ENCODE measurements around the gene HILPDA. TPM values are rescaled to one million over a fixed set of nuclear protein-coding genes. Genes with fewer than 3 reads are reported as not detected.
A peak's percentile ranks its signal among the peaks of the same experiment; 100 is the strongest.

HILPDA gene
- 7.6 and 10.0 TPM in 2 replicates for total RNA-seq (2014; rRNA removed; shearing (Covaris generic); ENCODE audit: low replicate concordance)

- peak; percentile 91 for DNase-seq
- H3K9me3 ChIP-seq: no peaks in the 10 kb centered on the region
- H3K36me3 ChIP-seq: peaks cover 5% of the 10 kb centered on the region; the same call in 1 of the 2 replicates
- no peaks in the 10 kb centered on the region for H3K27me3 ChIP-seq
- peak within 1 kb of the TSS; percentile 91 for H3K4me3 ChIP-seq
Observed at GRCh38 chr7:128455543-128456254, at the start of gene HILPDA. Gene HILPDA, plus strand, starts transcription at chr7:128455878. Its CDS starts 1,391 bp downstream, at chr7:128457269.

- Histone ChIP-seq H3K27me3 (no peaks in the 10 kb centered on the region; the same call in 1 of the 2 replicates), H3K9me3 (no peaks in the 10 kb centered on the region), H3K36me3 (no peaks in the 10 kb centered on the region), H3K4me3 (no peak overlapping the region)
- no peak for DNase-seq
Observed at GRCh38 chr7:128406314-128407232, 49.1 kb upstream of the HILPDA start.

- Histone ChIP-seq H3K27me3 (no peaks in the 10 kb centered on the region; the same call in 1 of the 2 replicates), H3K9me3 (no peaks in the 10 kb centered on the region), H3K36me3 (no peaks in the 10 kb centered on the region), H3K4me3 (no peak overlapping the region)
- DNase-seq: no peak
Observed at GRCh38 chr7:128407233-128407589, 48.5 kb upstream of the HILPDA start.

DNA sequence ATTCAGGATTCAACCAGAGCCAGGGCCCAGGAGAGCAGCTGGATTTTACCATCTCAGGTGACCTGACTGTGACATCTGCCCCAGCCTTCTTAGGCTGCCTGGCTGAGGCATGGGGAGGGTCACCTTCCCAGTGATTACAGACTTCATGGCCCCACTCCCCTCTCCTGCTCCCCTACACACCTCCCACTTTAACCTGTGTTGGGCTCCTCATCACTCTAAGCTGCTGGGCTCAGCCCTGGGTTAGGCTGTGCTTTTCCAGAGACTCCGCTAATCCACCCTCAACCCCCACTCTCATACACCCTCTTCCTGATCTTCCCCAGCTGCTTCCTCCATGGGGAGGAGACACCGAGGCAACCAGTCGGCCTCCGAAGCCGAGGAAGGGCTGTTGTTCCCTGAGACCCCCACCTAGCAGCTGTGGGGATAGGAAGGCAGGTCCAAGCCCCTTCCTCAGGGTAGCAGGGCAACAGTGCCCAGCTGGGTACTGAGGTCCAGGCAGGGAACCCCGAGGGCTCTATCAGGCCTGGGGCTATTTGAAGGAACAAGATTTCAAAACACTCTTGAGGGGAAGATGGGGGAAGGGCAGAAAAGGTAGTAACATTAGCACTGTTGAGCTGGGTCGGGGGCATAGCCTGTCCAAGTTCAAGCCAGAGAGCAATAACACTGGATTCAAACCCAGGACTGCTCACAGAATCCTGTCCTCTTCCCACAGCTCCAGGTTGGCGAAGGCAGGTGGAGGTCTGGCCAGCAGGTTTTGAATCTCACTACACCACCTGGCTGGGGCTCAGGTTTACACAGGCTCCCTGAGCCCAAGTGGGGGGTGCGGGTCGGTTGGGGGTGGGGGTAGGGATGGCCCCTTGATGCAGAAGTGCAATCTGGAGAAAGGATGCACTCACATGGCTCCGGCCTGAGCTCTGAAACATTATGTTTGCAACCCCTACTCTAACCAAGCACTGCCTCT is 47.6 kb upstream of the HILPDA start:
- no peaks in the 10 kb centered on the region for H3K9me3 ChIP-seq
- H3K27me3 ChIP-seq: no peaks in the 10 kb centered on the region; the same call in 1 of the 2 replicates
- H3K36me3 ChIP-seq: no peaks in the 10 kb centered on the region
- H3K4me3 ChIP-seq: no peak overlapping the region
- DNase-seq: no peak

- H3K9me3 ChIP-seq: no peaks in the 10 kb centered on the region
- no peak for DNase-seq
- no peaks in the 10 kb centered on the region for H3K36me3 ChIP-seq
- no peaks in the 10 kb centered on the region; the same call in 1 of the 2 replicates for H3K27me3 ChIP-seq
- peak overlapping the region; percentile 54 for H3K4me3 ChIP-seq
Observed at GRCh38 chr7:128408709-128409595, 46.7 kb upstream of the HILPDA start.

- DNase-seq: peak; percentile 74
- no peaks in the 10 kb centered on the region for H3K36me3 ChIP-seq
- H3K9me3 ChIP-seq: no peaks in the 10 kb centered on the region
Observed at GRCh38 chr7:128409596-128410450, 45.9 kb upstream of the HILPDA start, which contains the start of gene IMPDH1. Gene IMPDH1, minus strand, starts transcription at chr7:128409982. Its CDS starts 81 bp downstream, at chr7:128409901.

DNA sequence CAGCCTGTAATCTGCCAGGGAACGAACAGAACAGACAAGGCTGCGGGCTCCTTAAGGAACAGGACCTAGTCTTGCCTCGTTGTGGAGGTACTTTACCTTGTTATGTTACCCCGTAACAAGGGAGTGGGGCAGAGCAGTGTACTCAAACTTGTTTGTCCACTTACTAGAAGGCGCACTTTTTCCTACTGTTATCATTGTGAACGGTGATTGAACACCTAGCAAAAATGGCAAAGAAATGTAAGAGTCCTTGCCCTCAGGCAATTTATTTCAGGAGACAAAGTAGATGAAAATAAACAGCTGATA is 45.3 kb upstream of the HILPDA start:
- Histone ChIP-seq H3K27me3 (no peaks in the 10 kb centered on the region; the same call in 1 of the 2 replicates), H3K36me3 (no peaks in the 10 kb centered on the region), H3K4me3 (peak overlapping the region; percentile 54), H3K9me3 (no peaks in the 10 kb centered on the region)
- DNase-seq: no peak

More at GRCh38 chr7:128409596-128410450, 45.9 kb upstream of the HILPDA start, which contains the start of gene IMPDH1:
- H3K4me3 ChIP-seq: peak within 1 kb of the TSS; percentile 54
- H3K27me3 ChIP-seq: no peaks in the 10 kb centered on the region; the same call in 1 of the 2 replicates

DNA sequence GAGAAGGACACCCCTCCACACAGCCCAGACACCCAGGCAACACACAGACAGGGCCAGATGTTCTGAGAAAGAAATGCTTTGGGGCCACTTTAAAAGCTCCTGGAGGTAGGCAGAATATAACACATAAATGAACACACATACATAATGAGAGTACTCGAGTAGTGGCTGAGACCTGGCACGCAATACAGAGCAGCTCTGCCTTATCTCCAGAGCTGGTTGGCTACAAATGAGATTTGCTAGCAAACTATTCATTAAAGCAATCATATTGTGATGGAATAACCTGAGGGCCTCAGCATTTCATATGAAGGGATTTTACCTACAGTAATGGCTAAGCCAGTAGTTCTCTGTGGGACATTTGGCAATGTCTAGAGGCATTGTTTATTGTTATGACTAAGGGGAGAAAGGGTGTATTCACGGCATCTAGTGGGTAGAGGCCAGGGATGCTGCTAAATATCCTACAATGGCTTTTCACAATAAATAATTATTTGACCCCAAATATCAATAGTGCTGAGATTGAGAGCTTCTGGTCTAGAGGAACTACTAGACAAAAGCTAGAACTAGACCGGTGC is 40.4 kb upstream of the HILPDA start:
- no peaks in the 10 kb centered on the region for H3K36me3 ChIP-seq
- no peak overlapping the region for H3K4me3 ChIP-seq
- no peaks in the 10 kb centered on the region; the same call in 1 of the 2 replicates for H3K27me3 ChIP-seq
- H3K9me3 ChIP-seq: no peaks in the 10 kb centered on the region
- DNase-seq: no peak

DNA sequence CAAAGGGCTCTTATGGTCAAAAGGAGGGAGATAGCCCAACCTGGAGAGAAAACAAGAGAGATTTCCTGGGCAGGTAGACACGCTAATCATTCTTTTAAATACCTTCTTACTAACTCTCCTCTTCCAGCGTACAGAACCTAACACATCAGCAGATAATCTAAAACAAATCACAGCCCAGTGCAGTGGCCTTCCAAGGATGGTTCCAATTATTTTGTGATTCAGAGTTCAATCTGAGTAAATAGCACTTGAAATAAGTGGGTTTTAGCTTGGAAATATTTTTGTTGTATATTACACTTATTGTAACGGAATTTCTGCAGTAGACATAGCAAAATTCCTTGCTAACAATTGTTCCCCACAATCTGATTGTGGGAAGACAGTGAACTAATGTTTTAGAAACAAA is 38.6 kb upstream of the HILPDA start:
- Histone ChIP-seq H3K4me3 (no peak overlapping the region), H3K27me3 (no peaks in the 10 kb centered on the region)
- no peak for DNase-seq

DNA sequence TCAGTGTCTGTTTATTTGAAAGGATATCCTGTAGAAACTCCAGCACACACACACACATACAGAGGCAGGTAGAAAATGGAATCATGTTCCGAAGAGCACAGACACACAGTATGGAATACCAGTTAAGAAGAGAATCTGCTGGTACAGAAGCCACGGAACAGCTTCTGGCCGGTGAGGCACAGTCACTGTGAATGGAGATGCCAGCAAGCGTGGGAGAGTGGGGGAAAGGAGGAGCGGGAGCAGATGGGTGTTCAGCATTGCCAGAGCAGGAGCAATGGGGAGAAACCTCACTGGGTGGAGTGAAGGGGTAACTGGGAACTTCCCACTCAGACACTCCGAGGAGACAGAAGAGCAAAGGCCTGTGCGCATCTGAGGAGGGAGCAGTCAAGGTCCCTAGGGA is 36.4 kb upstream of the HILPDA start:
- no peak for DNase-seq
- no peaks in the 10 kb centered on the region for H3K36me3 ChIP-seq
- no peak overlapping the region for H3K4me3 ChIP-seq
- no peaks in the 10 kb centered on the region for H3K27me3 ChIP-seq
- H3K9me3 ChIP-seq: no peaks in the 10 kb centered on the region

More for the DNA sequence above, 38.6 kb upstream of the HILPDA start:
- Histone ChIP-seq H3K9me3 (no peaks in the 10 kb centered on the region), H3K36me3 (no peaks in the 10 kb centered on the region)

DNA sequence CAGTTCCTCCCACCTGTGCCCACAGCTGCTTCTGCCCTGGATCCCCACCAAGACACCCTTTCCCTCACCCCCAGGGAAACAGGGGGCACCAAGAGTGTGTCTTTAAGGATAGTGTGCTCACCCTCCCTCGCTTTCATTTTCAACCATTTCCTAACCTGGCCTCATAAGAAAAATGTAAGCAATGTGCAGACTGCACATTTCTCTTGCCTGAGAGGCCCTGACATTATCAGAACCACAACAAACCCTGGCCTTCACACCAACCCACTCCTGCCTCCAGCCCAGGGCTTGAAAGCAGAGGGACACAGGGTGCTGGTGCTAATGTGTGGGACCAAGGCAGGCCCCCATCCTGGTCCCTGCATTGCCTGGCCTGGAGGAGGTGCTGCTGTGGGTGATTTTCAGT is 34.9 kb upstream of the HILPDA start:
- Histone ChIP-seq H3K9me3 (no peaks in the 10 kb centered on the region), H3K4me3 (no peak overlapping the region), H3K27me3 (no peaks in the 10 kb centered on the region), H3K36me3 (no peaks in the 10 kb centered on the region)
- DNase-seq: no peak

DNA sequence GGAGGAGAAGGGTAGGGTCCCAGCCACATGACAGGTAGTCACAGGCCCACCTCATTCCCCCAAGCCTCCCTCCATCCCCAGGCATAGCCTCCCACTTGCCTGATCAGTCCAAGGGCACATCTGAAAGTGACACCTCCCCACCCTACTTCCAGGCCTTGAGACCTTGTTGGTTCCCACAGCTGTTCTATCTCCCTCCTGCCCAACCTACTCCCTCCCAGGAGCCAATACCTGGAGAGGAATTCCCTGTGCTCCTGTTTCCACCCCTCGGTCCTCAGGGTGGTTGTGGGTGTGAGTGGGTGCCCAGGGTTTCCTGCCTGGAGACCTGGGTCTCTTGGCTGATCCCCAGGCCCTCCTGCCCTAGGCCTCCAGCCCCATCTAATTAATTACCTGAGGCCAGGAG is 34.3 kb upstream of the HILPDA start:
- no peaks in the 10 kb centered on the region for H3K36me3 ChIP-seq
- no peaks in the 10 kb centered on the region for H3K27me3 ChIP-seq
- H3K9me3 ChIP-seq: no peaks in the 10 kb centered on the region
- DNase-seq: no peak
- H3K4me3 ChIP-seq: no peak overlapping the region

- no peaks in the 10 kb centered on the region for H3K36me3 ChIP-seq
- H3K27me3 ChIP-seq: no peaks in the 10 kb centered on the region
- no peak overlapping the region for H3K4me3 ChIP-seq
- no peak for DNase-seq
- H3K9me3 ChIP-seq: no peaks in the 10 kb centered on the region
Observed at GRCh38 chr7:128422037-128422436, 33.6 kb upstream of the HILPDA start.

GRCh38 chr7:128422842-128423241 is 32.8 kb upstream of the HILPDA start:
- no peak for DNase-seq
- Histone ChIP-seq H3K9me3 (no peaks in the 10 kb centered on the region), H3K4me3 (no peak overlapping the region), H3K27me3 (no peaks in the 10 kb centered on the region), H3K36me3 (no peaks in the 10 kb centered on the region)
